SK-N-MC (cell line): Measurements from ENCODE around the gene KRT6A.

Experiments
- EZH2 ChIP-seq: fragments of 200-600 bp; sonication (generic); IDR thresholded peaks from one replicate; pipeline ENCODE4 v1.6.1; 2017; ENCODE audit warnings: antibody characterized with exemption
- FOXP2 ChIP-seq: optimal IDR thresholded peaks from 2 replicates; pipeline ENCODE3; 2011; ENCODE audit warnings: mild to moderate bottlenecking, moderate library complexity; ENCODE audit not compliant: insufficient read depth; ENCODE audit errors: extremely low read length, control extremely low read depth
- POLR2AphosphoS5 ChIP-seq: IDR thresholded peaks from 2 replicates; pipeline ENCODE4 v1.6.1; 2012; ENCODE audit warnings: mild to moderate bottlenecking, low read depth, low read length, borderline replicate concordance

DNA sequence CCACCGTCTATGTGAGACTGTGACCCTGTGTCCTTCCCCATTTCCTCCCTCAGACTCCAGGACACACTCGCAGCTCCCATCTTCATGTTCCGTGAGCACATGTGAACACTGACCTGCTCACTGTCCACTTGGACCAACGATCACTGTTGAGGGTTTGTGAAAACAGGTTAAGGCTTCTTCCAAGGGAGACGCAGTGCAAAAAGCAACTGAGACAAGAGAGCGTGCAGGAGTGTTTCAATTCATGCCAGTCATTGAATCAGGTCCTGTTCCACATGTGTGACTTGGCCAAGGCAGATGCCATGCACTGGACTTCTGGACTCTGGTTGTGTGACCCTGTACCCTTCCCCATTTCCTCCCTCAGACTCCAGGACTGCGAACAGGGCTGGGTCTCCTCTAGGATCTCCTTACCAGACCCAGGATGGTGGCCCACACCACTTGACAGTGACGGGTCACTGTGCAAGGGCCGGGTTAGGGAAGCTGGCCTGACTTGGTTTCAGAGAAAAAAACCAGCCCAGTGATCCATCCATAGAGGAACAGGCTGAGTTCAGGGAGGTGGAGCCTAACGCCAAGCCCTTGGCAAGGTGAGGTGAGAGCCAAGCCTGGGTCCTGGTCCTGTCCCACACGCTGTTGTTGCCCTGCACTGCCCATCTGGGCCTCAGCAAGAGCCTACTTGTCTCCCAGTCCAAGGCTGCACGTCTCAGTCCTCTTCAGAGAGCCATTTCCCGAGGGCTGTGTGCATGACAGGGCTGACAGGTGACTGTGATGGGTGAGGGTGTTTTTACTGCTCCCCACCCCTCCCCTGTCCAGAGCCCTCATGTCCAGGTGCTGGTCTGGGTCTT lies 32.8 kb upstream of the KRT6A start:
- TF ChIP-seq EZH2 (no peak), POLR2AphosphoS5 (no peak), FOXP2 (no peak)
